Activated T-cell treated with anti-CD3 and anti-CD28 coated beads, Interleukin-2, amount 50 U/mL, for 24 hours (primary cell): Measurements from ENCODE around the gene OXLD1.

Source experiments
- DNase-seq: peaks from one replicate; pipeline ENCODE4 v3.0.0-alpha.2; 2020
- H3K27ac Mint-ChIP-seq: 2 replicates; pipeline ENCODE4 v1.8.0; 2020; ENCODE audit warnings: mild to moderate bottlenecking, mixed read lengths
- H3K27me3 Mint-ChIP-seq: 2 replicates; pipeline ENCODE4 v1.8.0; 2020; ENCODE audit warnings: mixed read lengths
- H3K36me3 Mint-ChIP-seq: 2 replicates; pipeline ENCODE4 v1.8.0; 2020; ENCODE audit warnings: low read depth, mixed read lengths
- H3K4me1 Mint-ChIP-seq: 2 replicates; pipeline ENCODE4 v1.8.0; 2020; ENCODE audit warnings: low read depth, mixed read lengths
- H3K4me3 Mint-ChIP-seq: 2 replicates; pipeline ENCODE4 v1.8.0; 2020; ENCODE audit warnings: mild to moderate bottlenecking, moderate library complexity, mixed read lengths
- H3K9me3 Mint-ChIP-seq: 2 replicates; pipeline ENCODE4 v1.8.0; 2020; ENCODE audit warnings: mixed read lengths

Gene OXLD1

DNA sequence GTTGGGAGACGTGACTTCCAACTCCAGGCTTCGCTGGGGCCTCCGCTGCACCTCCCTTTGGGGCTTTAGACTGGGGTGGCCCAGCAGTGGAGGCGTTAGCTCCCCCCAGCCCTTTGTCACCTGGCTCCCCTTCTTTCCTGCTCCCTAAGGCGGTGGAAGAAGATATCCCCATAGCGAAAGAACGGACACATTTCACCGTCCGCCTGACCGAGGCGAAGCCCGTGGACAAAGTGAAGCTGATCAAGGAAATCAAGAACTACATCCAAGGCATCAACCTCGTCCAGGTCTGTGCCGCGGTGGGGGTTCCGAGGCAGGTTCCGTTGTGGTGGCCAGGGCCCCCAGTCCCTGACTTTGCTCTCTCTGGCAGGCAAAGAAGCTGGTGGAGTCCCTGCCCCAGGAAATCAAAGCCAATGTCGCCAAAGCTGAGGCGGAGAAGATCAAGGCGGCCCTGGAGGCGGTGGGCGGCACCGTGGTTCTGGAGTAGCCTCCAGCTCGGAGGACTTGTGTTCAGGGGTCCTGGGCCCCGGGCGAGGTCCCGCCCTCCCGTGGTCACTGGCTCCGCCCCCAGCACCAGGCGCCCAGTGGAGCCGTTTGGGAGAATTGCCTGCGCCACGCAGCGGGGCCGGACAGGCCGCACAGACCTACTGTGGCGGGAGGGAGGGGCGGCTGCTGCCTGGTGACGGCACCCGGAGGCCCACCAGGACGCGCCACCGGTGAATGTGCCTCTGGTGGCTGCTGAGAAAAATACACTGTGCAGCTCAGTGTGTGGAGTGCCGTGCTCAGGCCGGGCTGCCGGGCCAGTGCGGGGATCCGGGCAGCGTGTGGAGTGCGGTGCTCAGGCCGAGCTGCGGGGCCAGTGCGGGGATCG, 40.6 kb upstream of the OXLD1 start:
- H3K4me1 Mint-ChIP-seq: peaks cover 36% of the 10 kb centered on the region

DNA sequence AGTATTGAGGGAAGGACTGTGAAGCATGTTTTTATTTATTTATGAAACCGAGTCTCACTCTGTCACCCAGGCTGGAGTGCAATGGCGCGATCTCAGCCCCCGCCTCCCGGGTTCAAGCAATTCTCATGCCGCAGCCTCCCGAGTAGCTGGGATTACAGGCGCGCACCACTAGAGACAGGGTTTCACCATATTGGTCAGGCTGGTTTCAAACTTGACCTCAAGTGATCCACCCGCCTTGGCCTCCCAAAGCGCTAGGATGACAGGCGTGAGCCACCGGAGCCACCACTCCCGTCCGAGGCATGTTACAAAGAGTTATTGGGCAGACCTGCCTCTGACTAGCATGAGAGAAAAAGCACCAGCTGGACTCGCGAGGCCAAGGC, 39.8 kb upstream of the OXLD1 start:
- Mint-ChIP-seq H3K27ac (peak overlapping the region; percentile 89), H3K36me3 (peaks cover 73% of the 10 kb centered on the region), H3K9me3 (no peaks in the 10 kb centered on the region), H3K4me1 (peaks cover 38% of the 10 kb centered on the region), H3K27me3 (no peaks in the 10 kb centered on the region), H3K4me3 (peak overlapping the region; percentile 46)
- DNase-seq: no peak

More for the DNA sequence above, 40.6 kb upstream of the OXLD1 start:
- peaks cover 65% of the 10 kb centered on the region for H3K36me3 Mint-ChIP-seq
- no peaks in the 10 kb centered on the region for H3K27me3 Mint-ChIP-seq
- no peak overlapping the region for H3K4me3 Mint-ChIP-seq
- H3K9me3 Mint-ChIP-seq: no peaks in the 10 kb centered on the region
- no peak overlapping the region for H3K27ac Mint-ChIP-seq
- DNase-seq: no peak

DNA sequence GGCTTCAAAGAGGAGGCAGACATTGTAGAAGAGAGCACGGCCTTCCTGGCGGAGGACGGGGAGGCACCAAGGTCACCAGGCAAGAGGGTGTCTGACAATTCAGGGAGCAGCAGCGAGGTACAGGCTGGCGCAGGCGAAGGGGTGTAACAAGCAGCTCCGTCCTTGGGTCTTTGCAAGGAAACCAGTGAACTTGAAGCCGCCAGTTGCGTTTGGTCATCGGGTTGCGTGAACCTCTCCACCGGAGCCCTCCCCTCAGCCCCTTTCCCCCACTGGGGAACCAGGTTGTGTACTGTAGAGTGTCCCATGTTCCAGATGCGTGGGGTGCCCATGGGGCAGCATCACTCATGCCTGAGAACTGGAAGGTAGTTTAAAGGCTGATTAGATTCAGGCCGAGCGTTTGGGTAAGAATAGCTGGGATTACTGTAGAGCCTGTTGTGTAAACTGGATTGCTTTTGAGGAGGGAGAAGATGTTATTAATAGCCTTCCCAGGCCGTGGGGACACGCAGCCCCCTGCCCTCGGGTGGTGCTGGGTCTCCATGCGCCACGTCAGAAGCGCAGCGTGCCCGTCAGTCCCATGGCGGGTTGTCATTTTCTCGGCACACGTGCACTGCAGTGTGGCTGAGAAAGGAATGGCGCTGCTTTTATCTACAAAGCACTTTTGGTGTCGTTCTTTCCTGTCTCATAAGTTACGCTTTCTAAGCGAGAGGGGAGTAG, 39.3 kb upstream of the OXLD1 start:
- Mint-ChIP-seq H3K27ac (peak overlapping the region; percentile 89), H3K4me3 (peak overlapping the region; percentile 46), H3K9me3 (no peaks in the 10 kb centered on the region), H3K27me3 (no peaks in the 10 kb centered on the region), H3K4me1 (peaks cover 38% of the 10 kb centered on the region), H3K36me3 (peaks cover 78% of the 10 kb centered on the region)
- no peak for DNase-seq

DNA sequence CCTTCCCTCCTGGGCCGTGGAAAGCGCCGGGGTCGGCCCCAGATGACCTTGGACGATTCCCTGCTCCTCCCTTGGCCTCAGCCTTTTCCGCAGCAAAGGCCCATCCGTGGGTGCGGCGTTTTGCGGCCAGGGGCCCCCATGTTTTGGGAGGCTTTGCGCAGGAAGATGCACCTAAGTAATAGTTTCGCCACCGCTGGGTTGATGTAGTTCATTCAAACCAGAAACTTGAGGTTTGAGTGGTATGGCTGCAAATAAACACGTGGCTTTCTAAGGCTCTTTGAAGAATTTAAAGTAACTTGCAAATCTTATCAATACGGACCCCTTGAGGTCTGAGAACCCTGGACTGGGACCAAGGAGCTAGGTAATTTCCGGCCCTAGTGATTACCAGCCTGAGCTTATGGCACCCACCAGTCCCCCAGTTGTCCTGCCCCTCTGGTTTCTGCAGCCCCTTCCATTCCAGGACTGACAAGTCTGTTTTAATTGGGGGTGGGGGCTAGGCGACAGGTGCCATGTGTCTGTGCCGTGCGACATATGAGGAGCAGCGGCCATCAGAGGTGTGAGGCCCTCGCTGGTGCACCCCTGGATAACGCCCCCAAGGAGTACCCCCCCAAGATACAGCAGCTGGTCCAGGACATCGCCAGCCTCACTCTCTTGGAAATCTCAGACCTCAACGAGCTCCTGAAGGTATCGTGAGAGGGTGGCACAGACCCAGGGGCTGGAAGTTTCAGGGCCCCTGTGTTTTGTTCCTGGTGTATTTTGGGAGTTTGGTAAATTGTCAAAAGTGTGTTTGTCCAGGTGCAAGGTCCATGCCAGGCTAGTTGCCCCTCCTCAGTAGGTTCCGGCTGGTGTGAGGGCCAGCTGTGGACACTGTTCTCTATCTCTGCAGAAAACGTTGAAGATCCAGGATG, 37.6 kb upstream of the OXLD1 start:
- Mint-ChIP-seq H3K4me3 (peak overlapping the region; percentile 97), H3K36me3 (peaks cover 85% of the 10 kb centered on the region), H3K27ac (peak overlapping the region; percentile 90), H3K4me1 (peaks cover 32% of the 10 kb centered on the region), H3K9me3 (no peaks in the 10 kb centered on the region), H3K27me3 (no peaks in the 10 kb centered on the region)
- no peak for DNase-seq

DNA sequence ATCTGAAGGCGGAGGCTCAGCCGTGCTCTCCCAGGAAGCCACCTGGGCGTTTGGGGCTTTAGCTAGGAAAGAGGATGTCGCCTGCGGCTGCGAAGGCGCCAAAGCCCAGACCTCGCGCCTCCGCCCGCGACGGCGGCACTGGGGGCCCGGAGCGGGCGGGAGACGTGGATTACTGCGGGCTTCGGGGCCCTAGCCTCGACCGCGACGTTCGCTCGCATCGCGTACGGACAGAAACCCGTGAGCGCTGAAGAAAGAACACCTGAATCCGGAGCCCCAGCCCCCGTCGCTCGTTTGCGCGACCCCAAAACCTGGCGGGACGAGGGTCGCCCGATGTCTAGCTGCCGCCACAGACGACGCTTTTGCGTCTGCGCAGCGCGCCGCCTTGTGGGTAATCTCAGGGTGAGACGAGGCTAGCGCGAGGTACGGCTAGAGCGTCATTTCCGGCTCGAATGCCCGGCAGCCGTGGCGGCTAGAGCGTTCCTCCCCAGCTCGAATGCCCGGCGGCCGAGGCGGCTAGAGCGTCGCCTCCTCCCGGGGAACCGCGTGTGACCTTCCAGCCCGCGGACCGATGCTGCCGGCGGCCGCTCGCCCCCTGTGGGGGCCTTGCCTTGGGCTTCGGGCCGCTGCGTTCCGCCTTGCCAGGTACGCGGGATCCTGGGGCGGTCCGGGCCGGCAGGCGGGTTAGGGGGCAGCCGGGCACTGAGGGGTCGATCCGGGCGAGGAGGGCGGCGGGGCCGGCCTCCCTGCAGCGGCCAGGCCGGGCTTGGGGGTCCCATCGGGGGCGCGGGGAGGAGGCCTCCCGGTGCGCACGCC, 36.7 kb upstream of the OXLD1 start, which contains the start of gene MRPL12:
Gene MRPL12 (plus strand): TSS at position 434 of the 813 bp plus-strand sequence. CDS start 135 bp downstream, at position 569.
- Mint-ChIP-seq H3K36me3 (peaks cover 86% of the 10 kb centered on the region), H3K4me3 (peak within 1 kb of the TSS; percentile 97), H3K27ac (peak within 1 kb of the TSS; percentile 97)

DNA sequence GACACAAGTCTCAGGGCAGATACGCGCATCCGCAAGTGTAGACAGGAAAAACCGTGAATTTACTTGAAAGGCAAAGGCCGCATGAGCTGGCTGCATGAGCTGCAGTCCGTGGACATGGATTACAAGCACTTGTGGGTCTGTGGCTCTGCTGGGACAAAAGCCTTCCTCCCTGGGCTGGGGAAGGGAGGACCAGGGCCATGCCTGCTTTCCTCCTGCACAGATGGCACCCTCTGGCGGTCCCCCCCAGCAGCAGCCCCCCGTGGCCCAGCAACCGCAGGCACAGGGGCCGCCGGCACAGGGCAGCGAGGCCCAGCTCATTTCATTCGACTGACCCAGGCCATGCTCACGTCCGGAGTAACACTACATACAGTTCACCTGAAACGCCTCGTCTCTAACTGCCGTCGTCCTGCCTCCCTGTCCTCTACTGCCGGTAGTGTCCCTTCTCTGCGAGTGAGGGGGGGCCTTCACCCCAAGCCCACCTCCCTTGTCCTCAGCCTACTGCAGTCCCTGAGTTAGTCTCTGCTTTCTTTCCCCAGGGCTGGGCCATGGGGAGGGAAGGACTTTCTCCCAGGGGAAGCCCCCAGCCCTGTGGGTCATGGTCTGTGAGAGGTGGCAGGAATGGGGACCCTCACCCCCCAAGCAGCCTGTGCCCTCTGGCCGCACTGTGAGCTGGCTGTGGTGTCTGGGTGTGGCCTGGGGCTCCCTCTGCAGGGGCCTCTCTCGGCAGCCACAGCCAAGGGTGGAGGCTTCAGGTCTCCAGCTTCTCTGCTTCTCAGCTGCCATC, 35.1 kb upstream of the OXLD1 start:
- Mint-ChIP-seq H3K36me3 (peaks cover 88% of the 10 kb centered on the region), H3K27ac (peak overlapping the region; percentile 97), H3K4me3 (peak overlapping the region; percentile 97), H3K9me3 (no peaks in the 10 kb centered on the region), H3K27me3 (no peaks in the 10 kb centered on the region), H3K4me1 (peaks cover 30% of the 10 kb centered on the region)
- DNase-seq: no peak

More for the DNA sequence above, 36.7 kb upstream of the OXLD1 start, which contains the start of gene MRPL12:
- H3K27me3 Mint-ChIP-seq: no peaks in the 10 kb centered on the region
- DNase-seq: peak; percentile 92
- H3K9me3 Mint-ChIP-seq: no peaks in the 10 kb centered on the region
- H3K4me1 Mint-ChIP-seq: peaks cover 30% of the 10 kb centered on the region

DNA sequence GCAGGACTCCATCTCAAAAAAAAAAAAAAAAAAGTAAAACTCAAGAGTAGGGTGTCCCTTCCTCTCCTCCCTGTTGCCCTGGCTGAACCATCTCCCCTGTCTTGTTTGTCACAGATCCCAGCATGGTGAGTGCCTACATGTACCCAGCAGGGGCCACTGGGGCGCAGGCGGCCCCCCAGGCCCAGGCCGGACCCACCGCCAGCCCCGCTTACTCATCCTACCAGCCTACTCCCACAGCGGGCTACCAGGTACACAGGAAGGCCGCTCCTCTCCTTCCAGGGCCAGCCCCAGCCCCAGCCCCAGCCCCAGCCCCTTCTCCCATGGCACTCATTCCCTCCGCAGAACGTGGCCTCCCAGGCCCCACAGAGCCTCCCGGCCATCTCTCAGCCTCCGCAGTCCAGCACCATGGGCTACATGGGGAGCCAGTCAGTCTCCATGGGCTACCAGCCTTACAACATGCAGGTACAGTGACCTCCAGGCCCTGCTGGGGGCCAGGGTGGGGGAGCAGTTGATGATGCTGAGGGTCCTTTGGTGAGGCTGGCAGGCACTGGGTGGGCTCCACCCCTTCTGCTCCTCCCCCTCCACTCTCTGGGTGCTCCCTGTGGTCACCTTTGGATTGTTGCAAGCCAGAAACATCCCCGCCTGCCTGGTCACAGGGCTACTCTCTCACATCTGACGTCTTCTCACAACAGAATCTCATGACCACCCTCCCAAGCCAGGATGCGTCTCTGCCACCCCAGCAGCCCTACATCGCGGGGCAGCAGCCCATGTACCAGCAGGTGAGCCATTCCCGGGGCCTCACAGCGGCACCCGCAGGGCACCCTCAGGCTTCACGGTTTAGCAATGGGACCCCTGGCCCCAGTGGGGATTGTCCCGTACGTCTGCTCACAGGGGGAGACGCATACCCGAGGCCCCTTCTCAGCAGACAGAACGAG, 34.2 kb upstream of the OXLD1 start:
- Mint-ChIP-seq H3K27ac (peak overlapping the region; percentile 97), H3K4me3 (peak overlapping the region; percentile 97), H3K4me1 (peaks cover 26% of the 10 kb centered on the region), H3K36me3 (peaks cover 88% of the 10 kb centered on the region), H3K27me3 (no peaks in the 10 kb centered on the region), H3K9me3 (no peaks in the 10 kb centered on the region)
- DNase-seq: no peak

DNA sequence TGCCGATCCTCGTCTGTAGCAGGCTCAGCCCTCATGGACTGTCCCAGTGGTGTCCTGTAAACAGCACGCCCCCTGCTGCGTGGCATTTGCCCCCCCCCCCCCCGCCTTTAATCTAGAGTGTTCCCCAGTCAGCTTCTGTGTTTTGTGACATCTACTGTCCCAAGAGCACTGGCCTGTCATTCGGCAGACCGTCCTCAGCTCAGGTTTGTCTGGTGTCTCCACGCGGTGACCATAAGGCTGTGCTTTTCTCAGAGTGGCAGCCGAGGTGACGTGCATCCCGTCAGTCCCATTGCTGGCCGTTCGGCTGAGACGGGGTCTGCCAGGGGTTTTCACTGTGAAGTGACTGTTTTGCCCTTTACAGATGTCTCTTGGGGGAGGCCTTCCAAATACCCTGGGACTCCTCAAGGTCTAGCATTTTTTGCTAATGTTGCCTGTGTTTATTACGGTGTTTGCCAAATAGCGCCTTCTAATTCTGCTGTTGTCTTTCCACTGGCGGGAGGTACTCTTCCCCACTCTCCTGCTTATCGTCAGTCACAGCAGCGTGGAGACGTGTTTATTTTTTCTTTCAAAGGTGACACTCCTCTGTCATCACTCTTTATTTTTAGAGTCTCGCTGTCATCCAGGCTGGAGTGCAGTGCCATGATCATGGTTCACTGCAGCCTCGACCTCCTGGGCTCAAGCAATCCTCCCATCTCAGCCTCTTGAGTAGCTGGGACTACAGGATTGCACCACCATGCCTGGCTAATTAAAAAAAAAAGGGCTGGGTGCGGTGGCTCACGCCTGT, 31.0 kb upstream of the OXLD1 start:
- Mint-ChIP-seq H3K4me3 (no peak overlapping the region), H3K27ac (peak overlapping the region; percentile 59), H3K27me3 (no peaks in the 10 kb centered on the region), H3K4me1 (peaks cover 15% of the 10 kb centered on the region), H3K9me3 (no peaks in the 10 kb centered on the region), H3K36me3 (peaks cover 92% of the 10 kb centered on the region)
- no peak for DNase-seq

DNA sequence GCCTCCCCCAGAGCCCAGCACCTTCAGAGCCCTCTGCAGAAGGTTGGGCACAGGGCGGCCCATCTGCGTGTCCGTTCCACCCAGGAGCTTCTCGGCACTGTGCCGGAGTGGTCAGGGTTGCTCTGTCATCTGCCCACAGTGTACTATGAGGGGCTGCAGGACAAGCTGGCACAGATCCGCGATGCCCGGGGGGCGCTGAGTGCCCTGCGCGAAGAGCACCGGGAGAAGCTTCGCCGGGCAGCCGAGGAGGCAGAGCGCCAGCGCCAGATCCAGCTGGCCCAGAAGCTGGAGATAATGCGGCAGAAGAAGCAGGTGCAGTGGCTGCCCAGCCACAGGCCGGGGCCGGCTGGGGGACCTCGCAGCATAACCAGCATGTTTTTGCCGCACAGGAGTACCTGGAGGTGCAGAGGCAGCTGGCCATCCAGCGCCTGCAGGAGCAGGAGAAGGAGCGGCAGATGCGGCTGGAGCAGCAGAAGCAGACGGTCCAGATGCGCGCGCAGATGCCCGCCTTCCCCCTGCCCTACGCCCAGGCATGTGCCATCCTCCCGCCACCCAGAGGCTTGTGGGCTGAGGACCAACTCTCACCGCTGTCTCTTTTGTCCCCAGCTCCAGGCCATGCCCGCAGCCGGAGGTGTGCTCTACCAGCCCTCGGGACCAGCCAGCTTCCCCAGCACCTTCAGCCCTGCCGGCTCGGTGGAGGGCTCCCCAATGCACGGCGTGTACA, 30.0 kb upstream of the OXLD1 start:
- no peaks in the 10 kb centered on the region for H3K27me3 Mint-ChIP-seq
- H3K36me3 Mint-ChIP-seq: peaks cover 92% of the 10 kb centered on the region
- H3K4me1 Mint-ChIP-seq: peaks cover 9% of the 10 kb centered on the region

DNA sequence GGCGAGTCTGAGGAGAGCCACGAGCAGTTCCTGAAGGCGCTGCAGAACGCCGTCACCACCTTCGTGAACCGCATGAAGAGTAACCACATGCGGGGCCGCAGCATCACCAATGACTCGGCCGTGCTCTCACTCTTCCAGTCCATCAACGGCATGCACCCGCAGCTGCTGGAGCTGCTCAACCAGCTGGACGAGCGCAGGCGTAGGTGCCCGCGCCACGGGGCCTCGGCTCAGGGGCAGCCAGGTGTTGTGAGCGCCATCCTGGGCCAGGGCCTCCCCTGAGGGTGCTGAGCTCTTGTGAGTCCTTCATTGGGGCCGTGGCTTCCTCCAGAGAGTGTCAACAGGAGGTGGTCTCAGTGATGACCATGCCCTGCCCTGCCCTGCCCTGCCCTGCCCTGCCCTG, 29.4 kb upstream of the OXLD1 start:
- no peak for DNase-seq
- Mint-ChIP-seq H3K4me3 (no peak overlapping the region), H3K27ac (no peak overlapping the region), H3K36me3 (peaks cover 92% of the 10 kb centered on the region), H3K4me1 (peaks cover 3% of the 10 kb centered on the region), H3K9me3 (no peaks in the 10 kb centered on the region), H3K27me3 (no peaks in the 10 kb centered on the region)

More for the DNA sequence above, 30.0 kb upstream of the OXLD1 start:
- DNase-seq: no peak
- Mint-ChIP-seq H3K27ac (peak overlapping the region; percentile 59), H3K9me3 (no peaks in the 10 kb centered on the region), H3K4me3 (no peak overlapping the region)

DNA sequence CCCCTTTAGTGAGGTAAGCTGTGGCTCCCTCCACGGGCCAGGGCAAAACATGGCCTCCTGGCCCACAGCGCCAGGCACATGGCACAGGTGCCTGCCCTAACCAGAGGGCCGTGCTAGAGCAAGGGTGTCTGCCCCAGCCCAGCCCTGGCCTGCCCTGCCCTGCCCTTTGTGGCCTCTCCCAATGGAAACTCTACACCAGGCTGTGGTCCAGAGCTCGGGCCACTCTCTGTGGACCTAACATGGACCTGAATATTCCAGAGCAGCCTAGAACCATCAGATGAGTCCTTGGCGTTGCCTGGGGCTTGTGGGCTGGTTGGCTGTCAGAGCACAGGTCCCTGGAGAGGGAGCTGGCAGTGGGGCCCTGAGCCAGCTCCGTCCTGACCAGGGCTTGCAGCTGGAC, 28.8 kb upstream of the OXLD1 start:
- Mint-ChIP-seq H3K36me3 (peaks cover 93% of the 10 kb centered on the region), H3K4me3 (no peak overlapping the region), H3K27ac (no peak overlapping the region), H3K4me1 (no peaks in the 10 kb centered on the region), H3K9me3 (no peaks in the 10 kb centered on the region), H3K27me3 (no peaks in the 10 kb centered on the region)
- no peak for DNase-seq
